GM23248 (cell line): ENCODE data around the gene DENND6B. TPM values are rescaled to one million over a fixed set of nuclear protein-coding genes. Genes with fewer than 3 reads are reported as not detected.
"Not testable (repeated sequence)": the region's sequence is repeated elsewhere in the genome, so short reads cannot be mapped to it uniquely, and the experiment has no call there.

ENCODE experiments used
- DNase-seq: peaks from one replicate; pipeline ENCODE4 v3.0.0-alpha.2; 2015
- H2AFZ ChIP-seq: fragments of 200-600 bp; sonication (generic); 2 replicates; pipeline ENCODE4 v1.6.1; 2016; ENCODE audit warnings: antibody characterized with exemption
- H3F3A ChIP-seq: fragments of 200-600 bp; sonication (generic); 2 replicates; pipeline ENCODE4 v1.6.1; 2016; ENCODE audit warnings: mild to moderate bottlenecking, antibody characterized with exemption, mixed run types; ENCODE audit not compliant: insufficient read depth
- H3K27ac ChIP-seq: fragments of 200-600 bp; sonication (generic); 2 replicates; pipeline ENCODE4 v1.5.1; 2016; ENCODE audit warnings: mild to moderate bottlenecking
- H3K27me3 ChIP-seq: fragments of 200-600 bp; sonication (generic); replicated peaks from 2 replicates; pipeline ENCODE4 v1.6.1; 2016; ENCODE audit warnings: mild to moderate bottlenecking; ENCODE audit not compliant: insufficient read depth
- H3K36me3 ChIP-seq: fragments of 200-600 bp; sonication (generic); 2 replicates; pipeline ENCODE4 v1.6.1; 2016; ENCODE audit warnings: low read depth, mild to moderate bottlenecking
- H3K4me1 ChIP-seq: fragments of 200-600 bp; sonication (generic); 2 replicates; pipeline ENCODE4 v1.6.1; 2016; ENCODE audit warnings: mild to moderate bottlenecking; ENCODE audit not compliant: insufficient read depth
- H3K4me2 ChIP-seq: fragments of 200-600 bp; sonication (generic); one replicate; pipeline ENCODE4 v1.6.1; 2016; ENCODE audit warnings: mild to moderate bottlenecking; ENCODE audit not compliant: unreplicated experiment
- H3K4me3 ChIP-seq: fragments of 200-600 bp; sonication (generic); 2 replicates; pipeline ENCODE4 v1.5.1; 2016; ENCODE audit warnings: mild to moderate bottlenecking
- H3K79me2 ChIP-seq: fragments of 200-600 bp; sonication (generic); 2 replicates; pipeline ENCODE4 v1.6.1; 2016; ENCODE audit warnings: mild to moderate bottlenecking; ENCODE audit not compliant: insufficient read depth
- H3K9ac ChIP-seq: fragments of 200-600 bp; sonication (generic); 2 replicates; pipeline ENCODE4 v1.6.1; 2016; ENCODE audit warnings: mild to moderate bottlenecking
- H3K9me2 ChIP-seq: fragments of 200-600 bp; sonication (generic); 2 replicates; pipeline ENCODE4 v1.6.1; 2016; ENCODE audit warnings: mixed run types, mild to moderate bottlenecking, moderate library complexity; ENCODE audit not compliant: insufficient read depth
- H3K9me3 ChIP-seq: fragments of 200-600 bp; sonication (generic); one replicate; pipeline ENCODE4 v1.6.1; 2017; ENCODE audit warnings: low read depth
- H4K20me1 ChIP-seq: fragments of 200-600 bp; sonication (generic); 2 replicates; pipeline ENCODE4 v1.6.0; 2016; ENCODE audit not compliant: insufficient read depth
- EZH2 ChIP-seq: fragments of 200-600 bp; sonication (generic); IDR thresholded peaks from 2 replicates; pipeline ENCODE4 v1.6.1; 2018; ENCODE audit warnings: antibody characterized with exemption, mild to moderate bottlenecking; ENCODE audit not compliant: insufficient read depth, poor library complexity, severe bottlenecking
- EZH2phosphoT487 ChIP-seq: fragments of 200-600 bp; sonication (generic); IDR thresholded peaks from 2 replicates; pipeline ENCODE4 v1.6.1; 2018; ENCODE audit warnings: antibody characterized with exemption, moderate library complexity, mild to moderate bottlenecking, low read depth; ENCODE audit not compliant: insufficient read depth
- WGBS, 2 experiments: methylation state at CpG; one replicate each; pipeline ENCODE4 v1.1.6; 2015 to 2017; ENCODE audit warnings: low lambda C conversion rate in 2 of 2, low coverage in 1 of 2; ENCODE audit errors: missing lambda C conversion rate in 2 of 2; 5-methylcytosine and 5-hydroxymethylcytosine counted together
- in situ Hi-C: fragments of 300-500 bp; cut with MboI; formaldehyde crosslinking; loops from 2 replicates; pipeline ENCODE4 v1.15.0; 2020
- polyA plus RNA-seq: library from polyadenylated mRNA; unstranded; fragments of >200 nt; fragmentation: Nextera tagmentation; extraction: Ambion mirVana; gene quantifications from 2 replicates; pipeline ENCODE4 v1.2.1, GENCODE V29; 2016
- total RNA-seq: library from RNA; depleted of rRNA; stranded (reverse); fragments of >200 nt; shearing (Covaris generic); gene quantifications from 2 replicates; pipeline ENCODE4 v1.2.3, GENCODE V29; 2014

DENND6B gene
- total and polyA plus RNA-seq, 2 experiments from 2014 or later, result 5.7 to 6.1 TPM

DNA sequence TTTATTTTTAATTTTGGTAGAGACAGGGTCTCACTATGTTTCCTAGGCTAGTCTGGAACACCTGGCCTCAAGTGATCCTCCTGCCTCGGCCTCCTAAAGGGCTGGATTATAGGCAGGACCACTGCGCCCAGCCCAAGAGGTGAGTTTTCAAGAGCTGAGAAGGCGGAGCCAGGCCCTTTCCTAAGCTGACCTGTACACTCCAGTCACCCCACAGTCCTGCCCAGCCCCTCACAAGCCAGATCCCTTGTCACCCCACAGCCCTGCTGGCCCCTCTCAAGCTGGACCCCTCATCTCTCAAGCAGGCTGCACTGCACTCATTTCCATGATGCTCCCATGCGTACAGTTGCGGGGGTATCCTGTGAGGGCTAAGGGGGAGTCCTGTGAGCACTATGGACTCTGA is 2.9 kb downstream of the DENND6B start:
- Histone ChIP-seq H3K79me2 (peaks cover 26% of the 10 kb centered on the region; the same call in 1 of the 2 replicates), H3K4me1 (0 out of 2 replicates have a peak, but pooled peaks cover 4% of the 10 kb centered on the region), H4K20me1 (no peaks in the 10 kb centered on the region), H2AFZ (no peak overlapping the region), H3K27me3 (no peaks in the 10 kb centered on the region), H3K36me3 (no peaks in the 10 kb centered on the region), H3K9ac (no peak overlapping the region), H3K9me2 (no peaks in the 10 kb centered on the region), H3K9me3 (no peaks in the 10 kb centered on the region), H3K27ac (no peak overlapping the region), H3F3A (no peaks in the 10 kb centered on the region), H3K4me2 (no peak overlapping the region), H3K4me3 (no peak overlapping the region)
- TF ChIP-seq EZH2, result no peak
- no peak for TF ChIP-seq EZH2phosphoT487
- no peak for DNase-seq
- WGBS, 2 experiments, result 85 to 94% methylated on average over 5 of the region's 5 CpGs
- in situ Hi-C loops, result no loop called here

DNA sequence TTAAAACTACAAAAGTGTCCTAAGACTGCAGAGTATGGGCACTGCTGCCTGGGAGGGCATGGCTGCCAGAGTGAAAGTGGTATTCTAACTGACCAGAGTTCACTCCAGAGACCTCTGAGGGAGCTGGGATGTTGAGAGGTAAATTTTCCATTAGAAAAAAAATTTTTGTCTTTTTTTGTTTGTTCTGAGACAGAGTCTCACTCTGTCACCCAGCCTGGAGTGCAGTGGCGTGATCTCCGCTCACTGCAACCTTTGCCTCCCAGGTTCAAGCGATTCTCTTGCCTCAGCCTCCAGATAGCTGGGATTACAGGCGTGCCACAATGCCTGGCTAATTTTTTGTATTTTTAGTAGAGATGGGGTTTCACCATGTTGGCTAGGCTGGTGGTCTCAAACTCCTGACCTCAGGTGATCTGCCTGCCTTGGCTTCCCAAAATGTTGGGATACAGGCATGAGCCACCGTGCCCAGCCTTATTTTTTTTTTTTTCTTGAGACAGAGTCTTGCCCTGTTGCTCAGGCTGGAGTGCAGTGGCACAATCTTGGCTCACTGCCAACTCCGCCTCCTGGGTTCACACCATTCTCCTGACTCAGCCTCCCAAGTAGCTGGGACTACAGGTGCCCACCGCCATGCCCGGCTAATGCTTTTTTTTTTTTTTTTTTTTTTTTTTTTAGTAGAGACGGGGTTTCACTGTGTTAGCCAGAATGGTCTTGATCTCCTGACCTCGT is 4.3 kb downstream of the DENND6B start:
- WGBS, 2 experiments, result 74 to 76% methylated on average over 9 to 10 of the region's 10 CpGs
- H3K4me3 ChIP-seq, H3K4me1 ChIP-seq, H3K27ac ChIP-seq, H3K9me3 ChIP-seq, H2AFZ ChIP-seq, H3K4me2 ChIP-seq, H3K27me3 ChIP-seq, in situ Hi-C loops, DNase-seq, H3K9me2 ChIP-seq, H3K36me3 ChIP-seq, H4K20me1 ChIP-seq, H3F3A ChIP-seq, H3K9ac ChIP-seq: not testable (repeated sequence)
- peaks cover 19% of the 10 kb centered on the region; the same call in 1 of the 2 replicates for H3K79me2 ChIP-seq

GRCh38 chr22:50320671-50321325 is 6.0 kb downstream of the DENND6B start:
- no peaks in the 10 kb centered on the region for H3K4me1 ChIP-seq
- no peaks in the 10 kb centered on the region for H3F3A ChIP-seq
- H3K9ac ChIP-seq, result no peak overlapping the region
- no peak overlapping the region for H3K27ac ChIP-seq
- no peaks in the 10 kb centered on the region for H4K20me1 ChIP-seq
- H3K4me2 ChIP-seq, result no peak overlapping the region
- H3K79me2 ChIP-seq, result 0 out of 2 replicates have a peak, but pooled peaks cover 10% of the 10 kb centered on the region
- TF ChIP-seq EZH2 (no peak), EZH2phosphoT487 (no peak)
- H3K9me2 ChIP-seq, result no peaks in the 10 kb centered on the region
- H3K9me3 ChIP-seq, result no peaks in the 10 kb centered on the region
- 82 to 86% methylated on average over 10 of the region's 10 CpGs for WGBS, 2 experiments
- no peak overlapping the region for H2AFZ ChIP-seq
- H3K27me3 ChIP-seq, result no peaks in the 10 kb centered on the region
- no peak for DNase-seq
- no peaks in the 10 kb centered on the region for H3K36me3 ChIP-seq
- no peak overlapping the region for H3K4me3 ChIP-seq
- in situ Hi-C loops, result no loop called here

DNA sequence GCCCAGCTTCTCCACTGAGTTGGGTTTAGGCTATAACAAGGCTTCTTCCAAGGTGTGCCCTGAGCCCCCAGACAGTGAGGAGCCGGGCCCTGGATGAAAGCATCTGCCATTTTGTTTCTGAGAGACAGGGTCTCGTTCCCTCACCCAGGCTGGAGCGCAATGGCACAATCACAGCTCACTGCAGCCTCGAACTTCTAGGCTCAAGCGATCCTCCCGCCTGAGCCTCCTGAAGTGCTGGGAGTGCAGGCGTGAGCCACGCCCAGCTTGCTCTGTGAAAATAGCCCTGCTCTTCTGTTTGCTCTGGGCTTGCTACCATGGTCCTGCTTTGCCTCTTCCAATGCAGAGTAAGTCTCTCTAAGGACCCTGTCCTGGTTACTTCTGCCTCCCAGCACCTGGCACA is 6.7 kb downstream of the DENND6B start:
- Histone ChIP-seq H3K4me3 (no peak overlapping the region), H3K36me3 (no peaks in the 10 kb centered on the region), H3K4me1 (no peaks in the 10 kb centered on the region), H2AFZ (no peak overlapping the region), H3K9me2 (no peaks in the 10 kb centered on the region), H3K9ac (no peak overlapping the region), H3K79me2 (0 out of 2 replicates have a peak, but pooled peaks cover 6% of the 10 kb centered on the region), H3K9me3 (no peaks in the 10 kb centered on the region), H3K27ac (no peak overlapping the region), H3K4me2 (no peak overlapping the region), H3K27me3 (no peaks in the 10 kb centered on the region), H4K20me1 (no peaks in the 10 kb centered on the region), H3F3A (no peaks in the 10 kb centered on the region)
- 89 to 92% methylated on average over 8 of the region's 8 CpGs for WGBS, 2 experiments
- TF ChIP-seq EZH2phosphoT487 (no peak), EZH2 (no peak)
- in situ Hi-C loops, result no loop called here
- DNase-seq, result no peak
